HG02981 (cell line): Measurements from ENCODE around the gene INAFM2.

Experiments used
- ATAC-seq: cut with Tn5 transposase; IDR thresholded peaks from one replicate; pipeline ENCODE4 v1.9.1; 2021; ENCODE audit warnings: mild to moderate bottlenecking, moderate library complexity; ENCODE audit not compliant: unreplicated experiment

INAFM2 gene

GRCh38 chr15:40305281-40305680 is 18.2 kb upstream of the INAFM2 start:
- ATAC-seq = no peak

GRCh38 chr15:40306371-40306770 is 17.1 kb upstream of the INAFM2 start:
- ATAC-seq = no peak

GRCh38 chr15:40306908-40307307 is 16.6 kb upstream of the INAFM2 start:
- no peak for ATAC-seq

- peak; percentile 46 for ATAC-seq
Observed at GRCh38 chr15:40307421-40308211, 15.9 kb upstream of the INAFM2 start, which contains the start of gene PLCB2. PLCB2 (minus strand) TSS chr15:40307935; CDS start chr15:40307672, 263 bp downstream.

- ATAC-seq = no peak
Observed at GRCh38 chr15:40309344-40309862, 14.1 kb upstream of the INAFM2 start.

- no peak for ATAC-seq
Observed at GRCh38 chr15:40310001-40310959, 13.2 kb upstream of the INAFM2 start.

GRCh38 chr15:40310993-40311392 is 12.5 kb upstream of the INAFM2 start:
- no peak for ATAC-seq

- no peak for ATAC-seq
Observed at GRCh38 chr15:40312370-40313158, 10.9 kb upstream of the INAFM2 start.

- no peak for ATAC-seq
Observed at GRCh38 chr15:40313531-40314398, 9.7 kb upstream of the INAFM2 start.

- no peak for ATAC-seq
Observed at GRCh38 chr15:40314723-40315276, 8.7 kb upstream of the INAFM2 start.

GRCh38 chr15:40316931-40317330 is 6.6 kb upstream of the INAFM2 start:
- no peak for ATAC-seq

- ATAC-seq = no peak
Observed at GRCh38 chr15:40317580-40317979, 5.9 kb upstream of the INAFM2 start.

- no peak for ATAC-seq
Observed at GRCh38 chr15:40320409-40320808, 3.1 kb upstream of the INAFM2 start.

- ATAC-seq = no peak
Observed at GRCh38 chr15:40320931-40321371, 2.5 kb upstream of the INAFM2 start.

GRCh38 chr15:40322531-40323238 is 807 bp upstream of the INAFM2 start:
- no peak for ATAC-seq

GRCh38 chr15:40323953-40324937 is 753 bp downstream of the INAFM2 start:
- peak; percentile 2 for ATAC-seq

GRCh38 chr15:40325188-40325587 is 1.7 kb downstream of the INAFM2 start:
- ATAC-seq = no peak
